SJCRH30 (cell line): ENCODE measurements around the gene CD79A. TPM values are rescaled to one million over a fixed set of nuclear protein-coding genes. Genes with fewer than 3 reads are reported as not detected.

Experiments used
- total RNA-seq: library from RNA; depleted of rRNA; stranded (reverse); fragments of >200 nt; shearing (Covaris generic); gene quantifications from 2 replicates; pipeline ENCODE4 v1.2.3, GENCODE V29; 2014; rRNA removed

CD79A gene
- total RNA-seq, 1 experiment from 2014 or later, result 0.61 TPM

Other genes starting within 250 kb of the CD79A start
- gene CEACAM7, start 189.0 kb upstream of the CD79A start, total RNA-seq, result not detected in 2 replicates
- gene CEACAM5, start 168.7 kb upstream of the CD79A start, total RNA-seq, result not detected in 2 replicates
- not detected in 2 replicates for gene CEACAM6, start 121.7 kb upstream of the CD79A start, total RNA-seq
- not detected in 2 replicates for gene CEACAM3, start 80.7 kb upstream of the CD79A start, total RNA-seq
- gene LYPD4, start 32.6 kb upstream of the CD79A start, total RNA-seq, result not detected in 2 replicates
- not detected in 2 replicates for gene DMRTC2, start 32.2 kb upstream of the CD79A start, total RNA-seq
- gene RPS19, start 17.0 kb upstream of the CD79A start, total RNA-seq, result 2,068 and 2,616 TPM in 2 replicates
- 52.4 and 53.8 TPM in 2 replicates for gene ARHGEF1, start 5.9 kb downstream of the CD79A start, total RNA-seq
- gene ERFL, start 51.2 kb downstream of the CD79A start, total RNA-seq, result not detected in 2 replicates
- 106 and 129 TPM in 2 replicates for gene RABAC1, start 82.0 kb downstream of the CD79A start, total RNA-seq
- 11.2 and 12.1 TPM in 2 replicates for gene ATP1A3, start 117.0 kb downstream of the CD79A start, total RNA-seq
- gene GRIK5, start 192.9 kb downstream of the CD79A start, total RNA-seq, result 10.3 and 10.5 TPM in 2 replicates
- gene ZNF574, start 198.9 kb downstream of the CD79A start, total RNA-seq, result 31.1 and 31.5 TPM in 2 replicates